Right atrium auricular region (tissue), 2 donors: ENCODE data around the gene OR5I1. TPM values are rescaled to one million over a fixed set of nuclear protein-coding genes. Genes with fewer than 3 reads are reported as not detected.
"Not testable (repeated sequence)": the region's sequence is repeated elsewhere in the genome, so short reads cannot be mapped to it uniquely, and the experiment has no call there.

Source experiments
- DNase-seq: peaks from one replicate; pipeline ENCODE4 v3.0.0-alpha.2; 2019; ENCODE audit warnings: low spot score
- H3K27ac ChIP-seq, 2 donors: fragments of 200-600 bp; sonication (generic); 1 replicate in 1 of 2; 2 replicates in 1 of 2; pipeline ENCODE4 v1.5.1; 2016 to 2019
- H3K27me3 ChIP-seq, 2 donors: fragments of 200-600 bp; sonication (generic); one replicate each; pipeline versions ENCODE4 v1.5.1 to v1.6.0; 2017 to 2019
- H3K36me3 ChIP-seq: fragments of 200-600 bp; sonication (generic); one replicate; pipeline ENCODE4 v1.5.1; 2016
- H3K4me1 ChIP-seq, 2 donors: fragments of 200-600 bp; sonication (generic); one replicate each; pipeline versions ENCODE4 v1.5.1 to v1.6.0; 2017 to 2019
- H3K4me3 ChIP-seq, 2 donors: fragments of 200-600 bp; sonication (generic); 1 replicate in 1 of 2; 2 replicates in 1 of 2; pipeline ENCODE4 v1.5.1; 2017 to 2019; ENCODE audit warnings: mild to moderate bottlenecking in 1 of 2, moderate library complexity in 1 of 2
- H3K9me3 ChIP-seq, 2 donors: fragments of 200-600 bp; sonication (generic); one replicate each; pipeline ENCODE4 v1.5.1; 2019
- CTCF ChIP-seq, 2 donors: fragments of 200-600 bp; sonication (generic); IDR thresholded peaks; one replicate each; pipeline ENCODE4 v1.5.1; 2019; ENCODE audit warnings: antibody characterized with exemption in 2 of 2
- total RNA-seq, 2 donors: library from RNA; depleted of rRNA; stranded (reverse); fragments of >200 nt; gene quantifications; one replicate each; pipeline ENCODE4 v1.1.0, GENCODE V29; 2016

OR5I1 gene
- total RNA-seq, 2 donors from 2014 or later, result not detected

DNA sequence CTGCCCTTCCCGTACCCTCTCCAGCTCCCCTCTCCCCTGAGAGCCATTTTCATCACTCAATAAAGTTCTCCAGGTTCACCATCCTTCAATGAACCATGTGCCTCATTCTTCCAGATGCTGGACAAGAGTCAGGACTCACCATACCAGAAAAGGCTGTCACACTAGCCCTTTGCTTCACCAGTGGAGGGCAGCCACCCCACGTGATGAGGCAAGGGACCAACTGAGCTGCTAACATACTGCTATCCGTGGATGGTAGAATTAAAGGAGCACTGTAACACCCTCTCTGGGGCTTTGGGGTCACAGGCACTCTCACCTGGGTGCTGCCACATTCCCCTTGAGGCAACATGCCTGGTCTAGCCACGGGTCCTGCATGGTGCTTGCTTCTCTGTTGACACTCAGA, 13.1 kb upstream of the OR5I1 start:
- no peaks in the 10 kb centered on the region for H3K36me3 ChIP-seq
- DNase-seq, result no peak
- TF ChIP-seq CTCF (IDR thresholded peaks at IDR 0.05), result no peak

GRCh38 chr11:55942785-55943392, 6.7 kb upstream of the OR5I1 start:
- Histone ChIP-seq H3K4me3 (no peak overlapping the region), H3K36me3 (no peaks in the 10 kb centered on the region), H3K27me3 (no peaks in the 10 kb centered on the region), H3K9me3 (no peaks in the 10 kb centered on the region), H3K27ac (no peak overlapping the region), H3K4me1 (no peaks in the 10 kb centered on the region)
- peak; percentile 18 to 59 for TF ChIP-seq CTCF (IDR thresholded peaks at IDR 0.05)
- no peak for DNase-seq

More for the DNA sequence above, 13.1 kb upstream of the OR5I1 start:
- H3K9me3 ChIP-seq, result no peaks in the 10 kb centered on the region
- no peaks in the 10 kb centered on the region for H3K27me3 ChIP-seq
- no peak overlapping the region for H3K4me3 ChIP-seq
- H3K27ac ChIP-seq, result no peak overlapping the region
- no peaks in the 10 kb centered on the region for H3K4me1 ChIP-seq

- Histone ChIP-seq H3K27ac (no peak overlapping the region), H3K4me3 (no peak overlapping the region), H3K36me3 (no peaks in the 10 kb centered on the region), H3K27me3 (no peaks in the 10 kb centered on the region), H3K4me1 (no peaks in the 10 kb centered on the region), H3K9me3 (no peaks in the 10 kb centered on the region)
- no peak for DNase-seq
- no peak for TF ChIP-seq CTCF (IDR thresholded peaks at IDR 0.05)
Observed at GRCh38 chr11:55920537-55920936, 15.7 kb downstream of the OR5I1 start.

DNA sequence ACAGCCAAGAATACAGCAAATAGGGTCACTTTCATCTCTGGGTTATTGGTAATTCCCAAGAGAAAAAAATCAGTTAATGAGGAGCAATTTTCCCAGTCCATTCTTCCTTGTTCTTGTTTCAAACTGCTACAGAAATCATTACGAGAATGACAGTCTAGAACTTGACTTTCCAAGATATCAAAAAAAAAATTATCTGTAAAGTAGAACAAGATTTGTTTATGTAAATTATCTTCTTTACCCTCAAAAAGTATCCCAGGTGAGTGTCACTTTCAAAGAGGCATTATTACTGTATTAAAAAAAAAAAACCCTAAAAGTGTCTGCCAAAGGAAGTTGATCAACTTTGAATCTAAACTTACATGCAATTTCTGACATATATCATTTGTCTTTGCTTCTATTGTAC, 21.7 kb downstream of the OR5I1 start, which contains the start of gene OR5W2:
Gene OR5W2 (minus strand): TSS at position 101 of the 400 bp plus-strand sequence. CDS start 0 bp downstream, at position 101.
- Histone ChIP-seq H3K9me3 (no peaks in the 10 kb centered on the region), H3K4me1 (no peaks in the 10 kb centered on the region), H3K36me3 (no peaks in the 10 kb centered on the region), H3K27me3 (no peaks in the 10 kb centered on the region), H3K4me3 (no peak within 1 kb of the TSS), H3K27ac (no peak within 1 kb of the TSS)
- TF ChIP-seq CTCF (IDR thresholded peaks at IDR 0.05), result no peak
- no peak for DNase-seq

DNA sequence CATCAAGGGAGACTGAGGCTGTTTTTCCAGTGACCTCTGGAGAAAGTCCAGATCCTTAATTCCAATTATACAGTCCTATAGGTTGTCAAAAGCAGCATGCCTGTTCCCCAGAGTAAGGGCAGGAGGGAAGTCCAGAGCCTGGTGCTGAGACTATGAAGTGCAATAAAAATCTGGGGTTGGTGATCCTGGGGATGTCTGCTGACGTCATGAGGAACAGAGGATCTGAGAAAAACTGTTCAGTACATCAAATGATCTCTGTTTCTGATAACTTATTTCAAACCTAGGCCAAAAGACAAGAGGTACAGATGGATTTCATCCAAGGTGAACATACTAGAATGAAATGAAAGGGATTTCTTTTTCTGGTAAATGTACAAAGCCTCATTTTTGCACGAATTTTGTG, 33.9 kb downstream of the OR5I1 start:
- Histone ChIP-seq H3K27ac (no peak overlapping the region), H3K4me3 (no peak overlapping the region), H3K36me3 (no peaks in the 10 kb centered on the region), H3K9me3 (no peaks in the 10 kb centered on the region), H3K27me3 (no peaks in the 10 kb centered on the region), H3K4me1 (no peaks in the 10 kb centered on the region)
- TF ChIP-seq CTCF (IDR thresholded peaks at IDR 0.05), result no peak
- no peak for DNase-seq

DNA sequence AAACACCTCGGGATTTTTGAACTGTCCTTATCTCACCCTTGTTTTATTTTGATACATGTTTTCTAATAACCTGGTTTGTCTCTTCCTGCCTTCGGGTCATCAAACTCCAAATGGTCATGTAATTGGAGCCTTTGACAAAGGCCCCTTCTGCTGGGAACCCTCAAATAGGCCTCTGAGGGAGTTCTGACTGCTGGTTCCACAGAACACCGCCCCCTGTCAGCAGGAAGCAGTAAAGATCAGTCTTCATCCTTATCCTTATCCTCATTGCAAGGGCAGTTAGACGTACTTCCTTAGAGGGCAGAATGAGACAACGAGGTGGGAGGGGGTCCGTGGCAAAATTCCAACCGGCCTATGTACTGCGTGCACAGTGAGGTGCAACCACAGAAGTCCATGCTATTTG, 41.0 kb downstream of the OR5I1 start:
- H3K27me3 ChIP-seq, result no peaks in the 10 kb centered on the region
- no peaks in the 10 kb centered on the region for H3K9me3 ChIP-seq
- no peak for TF ChIP-seq CTCF (IDR thresholded peaks at IDR 0.05)
- H3K4me3 ChIP-seq, result no peak overlapping the region
- no peak overlapping the region for H3K27ac ChIP-seq
- DNase-seq, result no peak
- no peaks in the 10 kb centered on the region for H3K36me3 ChIP-seq
- no peaks in the 10 kb centered on the region for H3K4me1 ChIP-seq

GRCh38 chr11:55885481-55885880, 50.7 kb downstream of the OR5I1 start:
- not testable (repeated sequence) for H3K4me1 ChIP-seq, H3K9me3 ChIP-seq, H3K27me3 ChIP-seq, H3K27ac ChIP-seq, DNase-seq, H3K4me3 ChIP-seq, H3K36me3 ChIP-seq
